ENCODE measurements around the gene PTPRN2. TPM values are rescaled to one million over a fixed set of nuclear protein-coding genes. Genes with fewer than 3 reads are reported as not detected.

Gene PTPRN2
- total and polyA plus RNA-seq, 2 of the 8 experiments (the other 6 are each of a cell fraction or from before 2014, with no cell fraction given): 2.6 to 4.5 TPM

- Histone ChIP-seq H3K14ac (ENCODE audit: insufficient read length) (no peak overlapping the region), H2BK15ac (ENCODE audit: low read length) (no peak overlapping the region), H3K79me1 (ENCODE audit: low read depth, low read length) (no peaks in the 10 kb centered on the region), H2BK5ac (ENCODE audit: low read depth, low read length) (no peak overlapping the region), H4K20me1 (replicated peaks in 1 of 2; ENCODE audit: control insufficient read depth in 1 of 2, insufficient read depth in 2 of 2, low read length in 2 of 2) (peaks cover 0 to 12% of the 10 kb centered on the region in 2 experiments), H2BK20ac (ENCODE audit: low read length) (no peak overlapping the region), H4K91ac (replicated peaks; ENCODE audit: insufficient read length, low read length) (no peak overlapping the region), H4K8ac (ENCODE audit: extremely low read depth, insufficient read depth, low read length) (no peak overlapping the region; the same call in 1 of the 2 replicates), H3K4me3 (ENCODE audit: extremely low read depth in 1 of 4, insufficient read depth in 2 of 4, low read depth in 3 of 4, low read length in 4 of 4) (no peak overlapping the region), H3K9ac (replicated peaks in 1 of 4; ENCODE audit: extremely low read depth in 1 of 4, low read depth in 3 of 4, low read length in 3 of 4) (no peak overlapping the region), H3K4me1 (replicated peaks in 1 of 4; ENCODE audit: control insufficient read depth in 3 of 4, insufficient read depth in 4 of 4, low read length in 3 of 4) (no peaks in the 10 kb centered on the region; a peak in 1 of 7 replicates), H3K56ac (replicated peaks; ENCODE audit: insufficient read length, low read depth, low read length) (no peak overlapping the region), H3K4me2 (ENCODE audit: insufficient read depth in 1 of 2, low read depth in 2 of 2, low read length in 2 of 2) (no peak overlapping the region), H2BK12ac (ENCODE audit: low read depth, low read length) (no peak overlapping the region), H3K9me3 (ENCODE audit: insufficient read depth in 2 of 2, low read depth in 1 of 2, low read length in 1 of 2) (0 out of 4 replicates have a peak, but pooled peaks cover 0 to 3% of the 10 kb centered on the region in 2 experiments), H2AFZ (ENCODE audit: low read length) (no peak overlapping the region), H3K18ac (ENCODE audit: extremely low read depth, low read length) (no peak overlapping the region; the same call in 1 of the 2 replicates), H3K23me2 (ENCODE audit: low read depth, low read length) (peaks cover 13% of the 10 kb centered on the region), H3K23ac (ENCODE audit: insufficient read length) (no peak overlapping the region), H3K79me2 (ENCODE audit: control insufficient read depth in 1 of 2, insufficient read depth in 2 of 2, low read length in 2 of 2) (no peaks in the 10 kb centered on the region), H4K5ac (ENCODE audit: insufficient read length, low read depth, low read length) (no peak overlapping the region), H3K36me3 (ENCODE audit: control insufficient read depth in 2 of 4, insufficient read depth in 4 of 4, low read length in 3 of 4) (no peaks in the 10 kb centered on the region; a peak in 1 of 8 replicates), H3K27ac (ENCODE audit: low read depth, low read length) (no peak overlapping the region), H2AK5ac (ENCODE audit: low read depth, low read length) (no peak overlapping the region), H2BK120ac (replicated peaks; ENCODE audit: low read depth, low read length) (no peak overlapping the region), H3K27me3 (replicated peaks in 1 of 4; ENCODE audit: control insufficient read depth in 3 of 4, extremely low read depth in 1 of 4, insufficient read depth in 3 of 4, low read length in 3 of 4) (no peaks in the 10 kb centered on the region), H3K4ac (replicated peaks; ENCODE audit: insufficient read length, low read depth, low read length) (no peak overlapping the region)
- FAIRE-seq (no peak), DNase-seq (ENCODE audit: low read depth in 1 of 2, low spot score in 2 of 2) (no peak)
- ChIA-PET CTCF (ENCODE audit: partially characterized antibody) (no interaction called here), POLR2A (ENCODE audit: partially characterized antibody) (no interaction called here)
- WGBS, 2 experiments (ENCODE audit: extremely low coverage in 1 of 2, insufficient coverage in 1 of 2, insufficient read length in 1 of 2, insufficient replicate concordance in 2 of 2, low coverage in 1 of 2, low lambda C conversion rate in 2 of 2, missing lambda C conversion rate in 1 of 2): 90% methylated on average over 9 of the region's 12 CpGs; no CpG with 5 or more reads in 1 of the 2 experiments
- no peak for TF ChIP-seq ZNF274 (IDR thresholded peaks at IDR 0.05; ENCODE audit: borderline replicate concordance, extremely low read depth, low read length)
- TF ChIP-seq CBX8 (IDR thresholded peaks at IDR 0.05; ENCODE audit: borderline replicate concordance, low read depth, low read length): no peak
- no peak for TF ChIP-seq GABPA (IDR thresholded peaks at IDR 0.05; ENCODE audit: borderline replicate concordance, insufficient read depth, low read length)
These were observed 771.5 kb downstream of the PTPRN2 start for GRCh38 chr7:157816086-157816485.

Measured in H1 (cell line).